Effector CD4-positive, alpha-beta T cell (primary cell): ENCODE data around the gene CRY1.
"Not testable (repeated sequence)": the region's sequence is repeated elsewhere in the genome, so short reads cannot be mapped to it uniquely, and the experiment has no call there.

ENCODE experiments used
- DNase-seq: peaks from one replicate; pipeline ENCODE4 v3.0.0-alpha.2; 2020

The CRY1 gene

DNA sequence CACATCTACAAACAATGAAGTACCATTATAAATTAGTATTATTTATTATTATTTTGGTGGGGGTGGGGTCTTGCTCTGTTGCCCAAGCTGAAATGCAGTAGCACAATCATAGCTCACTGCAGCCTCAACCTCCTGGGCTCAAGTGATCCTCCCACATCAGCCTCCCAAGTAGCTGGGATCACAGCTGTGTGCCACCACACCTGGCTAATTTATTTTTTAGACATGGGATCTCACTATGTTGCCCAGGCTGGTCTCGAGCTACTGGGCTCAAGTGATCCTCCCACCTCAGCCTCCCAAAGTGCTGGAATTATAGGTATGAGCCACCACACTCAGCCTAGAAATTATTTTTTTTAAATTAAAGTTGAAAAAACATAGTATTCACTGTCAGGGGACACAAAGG lies 15.0 kb upstream of the CRY1 start:
- not testable (repeated sequence) for DNase-seq

DNA sequence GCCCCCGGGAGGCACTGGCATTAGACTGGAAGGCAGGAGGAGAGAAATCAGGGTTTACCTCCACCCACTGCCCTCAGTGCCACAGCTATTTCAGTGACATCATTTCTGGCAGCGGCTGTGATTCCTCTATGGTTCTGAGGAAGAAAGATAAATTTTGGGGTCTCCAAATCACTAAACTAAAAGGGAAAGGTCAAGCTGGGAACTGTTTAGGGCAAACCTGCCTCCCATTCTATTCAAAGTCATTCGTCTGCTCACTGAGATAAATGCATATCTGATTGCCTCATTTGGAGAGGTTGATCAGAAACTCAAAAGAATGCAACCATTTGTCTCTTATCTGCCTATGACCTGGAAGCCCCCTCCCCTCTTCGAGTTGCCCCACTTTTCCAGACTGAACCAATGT lies 14.0 kb upstream of the CRY1 start:
- DNase-seq, result no peak

- no peak for DNase-seq
These were observed 13.1 kb upstream of the CRY1 start for GRCh38 chr12:107106241-107107025.

DNA sequence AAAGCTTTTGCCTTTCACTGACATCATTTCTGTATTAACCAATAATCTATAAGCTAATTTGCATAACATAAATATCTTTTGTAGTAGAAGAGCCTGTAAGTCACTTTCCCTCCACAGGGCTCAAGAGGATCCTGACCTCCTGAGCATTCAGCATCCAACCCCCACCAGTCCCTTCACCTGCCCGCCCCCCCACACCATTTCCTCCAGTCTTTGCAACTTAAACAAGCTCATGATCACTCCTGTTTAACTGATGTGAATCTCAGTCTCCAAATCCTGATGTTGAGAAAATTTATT lies 12.0 kb upstream of the CRY1 start:
- DNase-seq, result no peak

DNA sequence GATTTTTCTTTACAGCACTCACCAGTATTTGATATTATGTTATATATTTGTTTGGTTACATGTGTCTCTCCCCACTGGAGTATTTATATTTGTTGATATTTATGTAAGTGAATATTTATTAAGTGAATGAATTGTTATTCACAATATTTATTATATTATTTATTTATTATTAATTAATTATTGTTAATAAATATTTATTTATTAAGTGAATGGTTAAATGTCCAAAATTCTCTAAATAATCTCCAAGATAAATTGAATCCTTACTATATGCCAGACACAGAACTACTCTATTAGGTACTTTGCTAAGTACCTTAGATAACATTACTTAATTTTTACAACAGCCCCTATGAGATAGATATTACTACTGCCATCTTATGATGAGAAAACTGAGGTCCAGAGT lies 10.2 kb upstream of the CRY1 start:
- no peak for DNase-seq

DNA sequence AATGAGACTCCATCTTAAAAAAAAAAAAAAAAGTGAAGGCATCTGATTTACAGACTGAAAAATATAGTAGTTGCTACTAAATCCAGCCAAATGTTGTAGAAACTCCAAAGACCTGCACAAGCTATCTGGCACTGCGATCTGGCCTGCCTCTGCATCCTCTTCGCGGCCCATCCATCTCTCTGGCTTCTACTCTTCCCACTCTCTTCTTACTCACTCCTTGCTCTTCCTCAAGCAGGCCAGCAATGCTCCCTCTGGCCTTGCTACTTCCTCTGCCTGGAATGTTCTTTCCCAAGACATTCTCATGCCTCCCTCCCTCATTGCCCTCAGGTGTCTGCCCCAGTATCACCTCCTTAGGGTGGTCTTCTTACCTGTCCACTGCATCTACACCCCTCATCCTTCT lies 9.7 kb upstream of the CRY1 start:
- DNase-seq, result no peak

GRCh38 chr12:107102294-107102693 lies 8.9 kb upstream of the CRY1 start:
- DNase-seq, result no peak

GRCh38 chr12:107101651-107102050 lies 8.3 kb upstream of the CRY1 start:
- DNase-seq, result no peak

GRCh38 chr12:107099917-107100316 lies 6.6 kb upstream of the CRY1 start:
- no peak for DNase-seq

DNA sequence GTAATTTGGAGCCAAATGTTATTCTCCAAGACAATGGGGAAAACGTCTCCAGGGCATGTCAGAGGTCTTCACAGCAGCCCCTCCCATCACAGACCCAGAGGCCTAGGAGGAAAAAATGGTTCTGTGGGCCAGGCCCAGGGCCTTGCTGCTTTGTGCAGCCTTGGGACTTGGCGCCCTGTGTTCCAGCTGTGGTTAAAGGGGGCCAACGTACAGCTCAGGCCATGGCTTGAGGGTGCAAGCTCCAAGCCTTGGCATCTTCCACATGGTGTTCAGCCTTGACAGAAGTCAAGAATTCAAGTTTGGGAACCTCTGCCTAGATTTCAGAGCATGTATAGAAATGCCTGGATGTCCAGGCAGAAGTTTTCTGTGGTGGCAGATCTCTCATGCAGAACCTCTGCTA lies 3.2 kb upstream of the CRY1 start:
- no peak for DNase-seq

- DNase-seq, result no peak
These were observed 767 bp upstream of the CRY1 start for GRCh38 chr12:107094183-107094448.

DNA sequence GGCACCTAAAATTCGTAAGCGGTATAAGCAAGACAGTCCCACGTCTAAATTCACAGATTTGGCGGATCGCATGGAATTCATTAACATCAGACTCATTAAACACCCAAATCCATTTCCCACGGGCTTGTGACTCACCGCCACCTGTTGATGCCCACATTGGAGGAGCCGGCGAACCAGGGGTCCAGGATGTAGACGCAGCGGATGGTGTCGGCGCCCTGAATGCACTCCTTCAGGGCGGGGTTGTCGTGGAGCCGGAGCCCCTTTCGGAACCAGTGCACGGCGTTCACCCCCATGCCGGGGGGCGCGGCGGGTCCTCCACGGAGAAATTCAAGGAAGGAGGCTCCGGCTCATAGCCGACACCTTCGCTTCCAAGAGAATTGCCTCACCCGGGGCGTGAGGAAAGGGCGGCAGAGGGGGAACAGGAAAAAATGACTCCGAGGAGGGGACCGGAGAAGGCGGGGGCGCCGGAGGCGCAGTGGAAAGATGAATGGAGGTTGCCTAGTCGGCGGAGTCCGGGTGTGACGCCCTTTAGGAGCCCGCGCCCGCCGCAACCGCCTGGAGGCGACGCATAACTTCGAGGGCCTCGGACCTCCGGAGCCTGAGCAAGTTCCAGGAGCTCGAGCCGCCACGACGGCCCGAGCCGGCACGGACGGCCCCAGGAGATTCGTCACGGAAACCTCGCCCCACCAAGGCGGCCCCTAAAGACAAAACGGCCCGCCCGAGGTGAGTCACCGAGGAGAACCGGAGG lies 506 bp downstream of the CRY1 start:
- DNase-seq, result peak; percentile 73

GRCh38 chr12:107091989-107092641 lies 1.2 kb downstream of the CRY1 start:
- peak; percentile 3 for DNase-seq

- no peak for DNase-seq
These were observed 2.0 kb downstream of the CRY1 start for GRCh38 chr12:107091381-107091780.

DNA sequence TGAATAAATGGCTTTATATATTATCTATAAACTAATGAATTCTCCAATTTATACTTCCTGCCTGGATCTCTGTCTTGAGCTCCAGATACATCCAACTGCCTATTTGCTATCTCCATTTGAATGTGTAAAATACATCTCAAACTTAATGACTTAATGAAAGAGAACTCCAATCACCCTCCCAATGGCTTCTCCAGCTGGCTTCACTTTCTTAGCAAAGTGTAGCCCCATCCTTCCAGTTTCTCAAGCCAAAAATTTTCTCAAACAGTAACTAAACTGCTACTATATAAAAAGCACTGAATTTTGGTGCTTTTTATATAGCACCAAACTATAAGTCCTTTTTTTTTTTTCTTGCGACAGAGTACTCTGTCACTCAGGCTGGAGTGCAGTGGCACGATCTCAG lies 2.6 kb downstream of the CRY1 start:
- DNase-seq, result no peak

GRCh38 chr12:107088912-107089311 lies 4.4 kb downstream of the CRY1 start:
- no peak for DNase-seq

GRCh38 chr12:107086314-107086713 lies 7.0 kb downstream of the CRY1 start:
- DNase-seq, result no peak

- DNase-seq, result no peak
These were observed 11.6 kb downstream of the CRY1 start for GRCh38 chr12:107081778-107082177.

GRCh38 chr12:107080299-107080698 lies 13.1 kb downstream of the CRY1 start:
- DNase-seq, result no peak

- DNase-seq, result no peak
These were observed 14.0 kb downstream of the CRY1 start for GRCh38 chr12:107079172-107080011.

GRCh38 chr12:107073266-107073665 lies 20.1 kb downstream of the CRY1 start:
- DNase-seq, result not testable (repeated sequence)

DNA sequence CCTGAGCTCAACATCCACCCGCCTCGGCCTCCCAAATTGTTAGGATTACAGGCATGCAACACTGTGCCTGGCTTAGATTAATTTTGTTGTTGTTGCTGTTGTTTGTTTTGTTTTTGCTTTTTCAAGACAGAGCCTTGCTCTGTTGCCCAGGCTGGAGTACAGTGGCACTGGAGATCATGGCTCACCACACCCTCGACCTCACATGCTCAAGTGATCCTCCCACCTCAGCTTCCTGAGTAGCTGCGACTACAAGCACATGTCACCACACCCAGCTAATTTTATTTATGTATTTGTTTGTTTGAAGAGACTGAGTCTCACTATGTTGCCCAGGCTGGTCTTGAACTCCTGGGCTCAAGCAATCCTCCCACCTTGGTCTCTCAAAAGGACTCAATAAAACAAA lies 26.7 kb downstream of the CRY1 start:
- DNase-seq, result no peak

- DNase-seq, result no peak
These were observed 28.7 kb downstream of the CRY1 start for GRCh38 chr12:107064687-107065086.
